B cell (primary cell): ENCODE measurements around the gene AHRR. TPM values are rescaled to one million over a fixed set of nuclear protein-coding genes. Genes with fewer than 3 reads are reported as not detected.

Source experiments
- ATAC-seq: fragments of 200-7000 bp; cut with Tn5 transposase; one replicate; pipeline ENCODE4 v1.10.0; 2021; ENCODE audit warnings: low read depth, mild to moderate bottlenecking, moderate number of reproducible peaks, moderate library complexity
- CTCF ChIA-PET: fragments of 350-600 bp; sonication (Branson Sonifier 250); formaldehyde crosslinking; loops from one replicate; lab custom pipeline; 2021; ENCODE audit warnings: antibody characterized with exemption, inconsistent platforms; lab: Charles Lee
- POLR2A ChIA-PET: fragments of 350-600 bp; sonication (Branson Sonifier 250); formaldehyde crosslinking; loops from one replicate; lab custom pipeline; 2021; ENCODE audit warnings: antibody characterized with exemption; lab: Charles Lee
- DNase-seq: peaks from one replicate; pipeline ENCODE4 v3.0.0; 2013
- H2AFZ ChIP-seq: 2 replicates; pipeline ENCODE4 v1.6.1; 2012; ENCODE audit warnings: mild to moderate bottlenecking, low read depth, low read length; ENCODE audit not compliant: insufficient read depth, poor library complexity, severe bottlenecking
- H3K27ac ChIP-seq, 2 donors: 1 replicate in 1 of 2; 2 replicates in 1 of 2; pipeline ENCODE4 v1.5.1; 2012 to 2013; ENCODE audit warnings: low read length in 2 of 2, mild to moderate bottlenecking in 2 of 2, moderate library complexity in 1 of 2
- H3K27me3 ChIP-seq, 4 experiments: fragments of 200-600 bp in 1 of 4; sonication (generic) in 1 of 4; replicated peaks in 1 of 4; 1 replicate in 2 of 4; 2 replicates in 2 of 4; pipeline versions ENCODE4 v1.6.1 to v1.7.0; 2013 to 2016; ENCODE audit warnings: low read length in 3 of 4, mild to moderate bottlenecking in 2 of 4, mixed read lengths in 1 of 4, moderate library complexity in 1 of 4; ENCODE audit not compliant: insufficient read depth in 4 of 4, control insufficient read depth in 3 of 4; ENCODE audit errors: control extremely low read depth in 1 of 4
- H3K36me3 ChIP-seq, 2 experiments: replicated peaks in 1 of 2; 1 replicate in 1 of 2; 2 replicates in 1 of 2; pipeline versions ENCODE4 v1.6.1 to v1.7.1; 2013; ENCODE audit warnings: low read length in 1 of 2; ENCODE audit not compliant: insufficient read depth in 2 of 2, control insufficient read depth in 1 of 2; ENCODE audit errors: control extremely low read depth in 1 of 2, extremely low read depth in 1 of 2
- H3K4me1 ChIP-seq, 2 donors: fragments of 200-600 bp in 1 of 2; sonication (generic) in 1 of 2; 1 replicate in 1 of 2; 2 replicates in 1 of 2; pipeline versions ENCODE4 v1.5.1 to v1.6.1; 2013 to 2017; ENCODE audit warnings: low read length in 2 of 2; ENCODE audit not compliant: control insufficient read depth in 2 of 2, insufficient read depth in 2 of 2
- H3K4me2 ChIP-seq: replicated peaks from 2 replicates; pipeline ENCODE3; 2012; ENCODE audit warnings: mild to moderate bottlenecking, low read depth, low read length; ENCODE audit not compliant: poor library complexity, severe bottlenecking
- H3K4me3 ChIP-seq, 5 experiments: fragments of 200-600 bp in 1 of 5; sonication (generic) in 1 of 5; 1 replicate in 3 of 5; 2 replicates in 2 of 5; pipeline versions ENCODE4 v1.5.1 to v1.7.0; 2011 to 2016; ENCODE audit warnings: low read length in 4 of 5, mild to moderate bottlenecking in 4 of 5, low read depth in 2 of 5, control low read depth in 1 of 5, moderate library complexity in 1 of 5; ENCODE audit not compliant: insufficient read depth in 1 of 5; ENCODE audit errors: control extremely low read depth in 1 of 5, extremely low read depth in 1 of 5
- H3K79me2 ChIP-seq: fragments of 200-600 bp; sonication (generic); one replicate; pipeline ENCODE4 v1.6.0; 2016; ENCODE audit warnings: low read length; ENCODE audit not compliant: control insufficient read depth, insufficient read depth
- H3K9ac ChIP-seq: fragments of 200-600 bp; sonication (generic); 2 replicates; pipeline ENCODE4 v1.6.1; 2017; ENCODE audit warnings: mild to moderate bottlenecking, low read length, moderate library complexity
- H3K9me3 ChIP-seq, 3 donors: one replicate each; pipeline versions ENCODE4 v1.6.1 to v1.7.1; 2013; ENCODE audit warnings: low read length in 2 of 3; ENCODE audit not compliant: control insufficient read depth in 2 of 3, insufficient read depth in 1 of 3; ENCODE audit errors: control extremely low read depth in 1 of 3
- H4K20me1 ChIP-seq: 2 replicates; pipeline ENCODE4 v1.6.0; 2012; ENCODE audit warnings: mild to moderate bottlenecking, low read length; ENCODE audit not compliant: insufficient read depth, control insufficient read depth, poor library complexity, severe bottlenecking
- H3K27ac Mint-ChIP-seq: one replicate; pipeline ENCODE4 v1.8.0; 2021; ENCODE audit warnings: mixed read lengths
- H3K27me3 Mint-ChIP-seq: one replicate; pipeline ENCODE4 v1.8.0; 2021; ENCODE audit warnings: mixed read lengths
- H3K4me1 Mint-ChIP-seq: one replicate; pipeline ENCODE4 v1.8.0; 2021; ENCODE audit warnings: mixed read lengths
- H3K4me3 Mint-ChIP-seq: one replicate; pipeline ENCODE4 v1.8.0; 2021; ENCODE audit warnings: mixed read lengths
- H3K9me3 Mint-ChIP-seq: one replicate; pipeline ENCODE4 v1.8.0; 2022; ENCODE audit warnings: mixed read lengths; ENCODE audit not compliant: insufficient read depth
- EZH2 ChIP-seq: IDR thresholded peaks from 2 replicates; pipeline ENCODE4 v1.6.1; 2012; ENCODE audit warnings: borderline replicate concordance, low read depth, mild to moderate bottlenecking, moderate library complexity, low read length; ENCODE audit not compliant: insufficient read depth, poor library complexity, severe bottlenecking
- WGBS: methylation state at CpG from one replicate; pipeline ENCODE4 v1.1.5; 2013; ENCODE audit warnings: missing lambda C conversion rate; ENCODE audit not compliant: insufficient coverage; 5-methylcytosine and 5-hydroxymethylcytosine counted together
- intact Hi-C: fragments of 100-400 bp; cut with micrococcal nuclease; formaldehyde crosslinking; loops from one replicate; pipeline ENCODE4 v1.10.0; 2022
- polyA plus RNA-seq: library from polyadenylated mRNA; depleted of rRNA; stranded (reverse); fragments of >200 nt; gene quantifications from 2 replicates; pipeline ENCODE4 v1.2.3, GENCODE V29; 2012
- total RNA-seq, 2 donors: library from RNA; stranded (reverse); fragments of 120-200 nt in 1 of 2; gene quantifications; 1 replicate in 1 of 2; 2 replicates in 1 of 2; pipeline versions ENCODE4 v1.2.3 to v1.2.4, GENCODE V29; 2013 to 2022
- TF ChIP-seq, protein P1 (sequence below): fragments of 200-600 bp; IDR thresholded peaks from one replicate; pipeline ENCODE4 v1.8.0; 2022; ENCODE audit warnings: antibody characterized with exemption, mild to moderate bottlenecking

AHRR gene
- total and polyA plus RNA-seq, 2 donors (not counting 1 experiment from before 2014, with no cell fraction given), result 0.13 to 1.7 TPM

DNA sequence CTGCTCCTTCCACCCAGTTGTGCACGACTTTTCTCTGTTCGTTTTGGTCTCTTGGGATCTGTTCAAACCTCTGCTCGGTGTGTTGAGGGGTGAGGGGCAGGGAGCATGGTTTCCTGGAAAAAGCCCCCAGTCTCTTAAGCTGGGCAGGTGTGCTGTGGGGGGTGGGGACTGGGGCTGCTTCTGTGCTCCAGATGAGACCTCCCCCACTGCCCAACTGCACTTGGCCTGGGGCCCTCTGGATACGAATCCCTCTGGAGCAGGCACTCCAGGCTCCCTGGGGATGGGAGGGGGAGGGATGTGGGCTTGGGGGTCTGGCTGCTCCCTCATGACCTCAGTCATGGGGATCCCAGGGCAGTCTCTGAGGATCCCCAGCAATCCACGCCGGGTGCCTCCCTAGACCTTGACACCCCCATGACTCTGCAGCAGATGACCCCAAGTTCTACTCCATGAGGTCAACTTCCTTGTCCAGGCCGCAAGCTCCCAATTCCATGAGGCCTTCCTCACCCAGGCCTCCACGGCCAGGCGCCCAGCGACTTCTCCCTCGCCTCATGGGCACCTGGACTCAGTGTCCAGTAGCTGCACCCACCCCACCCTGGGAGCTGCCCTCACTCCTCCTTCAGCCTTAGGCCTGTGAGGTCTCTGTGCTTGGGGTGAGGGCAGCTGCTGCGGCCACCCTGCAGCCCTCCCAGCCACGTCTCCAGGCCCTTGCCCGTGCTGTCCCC, 5.9 kb upstream of the AHRR start:
- H3K9me3 ChIP-seq, result peaks cover 0 to 3% (median 0%) of the 10 kb centered on the region in 3 donors
- peaks cover 7 to 11% of the 10 kb centered on the region in 2 donors for H3K4me1 ChIP-seq
- WGBS, result 93% methylated on average over 8 of the region's 14 CpGs
- ATAC-seq (no peak), DNase-seq (no peak)
- no peak overlapping the region for H3K9ac ChIP-seq
- intact Hi-C loops, result no loop called here
- peaks cover 14% of the 10 kb centered on the region for H4K20me1 ChIP-seq
- POLR2A ChIA-PET, result no interaction called here
- H3K79me2 ChIP-seq, result no peaks in the 10 kb centered on the region
- no peak overlapping the region for H2AFZ ChIP-seq
- TF ChIP-seq, protein P1, sequence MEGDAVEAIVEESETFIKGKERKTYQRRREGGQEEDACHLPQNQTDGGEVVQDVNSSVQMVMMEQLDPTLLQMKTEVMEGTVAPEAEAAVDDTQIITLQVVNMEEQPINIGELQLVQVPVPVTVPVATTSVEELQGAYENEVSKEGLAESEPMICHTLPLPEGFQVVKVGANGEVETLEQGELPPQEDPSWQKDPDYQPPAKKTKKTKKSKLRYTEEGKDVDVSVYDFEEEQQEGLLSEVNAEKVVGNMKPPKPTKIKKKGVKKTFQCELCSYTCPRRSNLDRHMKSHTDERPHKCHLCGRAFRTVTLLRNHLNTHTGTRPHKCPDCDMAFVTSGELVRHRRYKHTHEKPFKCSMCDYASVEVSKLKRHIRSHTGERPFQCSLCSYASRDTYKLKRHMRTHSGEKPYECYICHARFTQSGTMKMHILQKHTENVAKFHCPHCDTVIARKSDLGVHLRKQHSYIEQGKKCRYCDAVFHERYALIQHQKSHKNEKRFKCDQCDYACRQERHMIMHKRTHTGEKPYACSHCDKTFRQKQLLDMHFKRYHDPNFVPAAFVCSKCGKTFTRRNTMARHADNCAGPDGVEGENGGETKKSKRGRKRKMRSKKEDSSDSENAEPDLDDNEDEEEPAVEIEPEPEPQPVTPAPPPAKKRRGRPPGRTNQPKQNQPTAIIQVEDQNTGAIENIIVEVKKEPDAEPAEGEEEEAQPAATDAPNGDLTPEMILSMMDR, result no peak
- TF ChIP-seq EZH2, result no peak
- peaks cover 3 to 25% of the 10 kb centered on the region in 2 experiments for H3K36me3 ChIP-seq
- peaks cover 0 to 20% (median 11%) of the 10 kb centered on the region in 4 experiments for H3K27me3 ChIP-seq
- no peak overlapping the region for H3K27ac ChIP-seq
- CTCF ChIA-PET, result interaction anchor here (2.1 to 2.5 kb wide), 2 partner anchors 114 to 130 kb away, joined by 19 to 41 read pairs; no protein-coding TSS in a partner anchor
- Mint-ChIP-seq H3K4me1 (peaks cover 8% of the 10 kb centered on the region), H3K27me3 (peaks cover 8% of the 10 kb centered on the region), H3K9me3 (no peaks in the 10 kb centered on the region), H3K4me3 (no peak overlapping the region), H3K27ac (no peak overlapping the region)
- no peak overlapping the region for H3K4me3 ChIP-seq
- H3K4me2 ChIP-seq, result no peak overlapping the region
